ENCODE results near the gene TAF11L7.
"Not testable (repeated sequence)": the region's sequence is repeated elsewhere in the genome, so short reads cannot be mapped to it uniquely, and the experiment has no call there.

The TAF11L7 gene

DNA sequence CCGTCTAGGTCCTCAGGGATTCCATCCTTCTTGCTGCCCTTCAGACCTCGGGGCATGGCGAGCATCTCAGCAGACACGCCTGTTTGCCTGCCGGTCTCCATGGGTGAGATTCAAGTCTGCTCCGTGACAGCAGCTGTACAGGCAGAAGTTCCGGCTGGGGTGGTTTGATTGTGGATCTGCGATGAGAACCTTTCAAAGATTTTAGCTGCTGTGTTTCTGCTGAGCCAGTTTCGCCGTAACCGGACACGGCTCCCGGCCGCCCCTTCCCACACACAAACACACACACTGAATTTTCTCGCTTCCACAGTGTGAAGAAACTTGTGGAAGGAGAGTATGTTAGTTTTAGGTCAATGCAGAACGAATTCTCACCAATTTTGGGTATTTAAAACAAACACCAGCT lies at the start of gene TAF11L7:
TAF11L7 (minus strand) TSS at position 101 of the 400 bp plus-strand sequence.
- DNase-seq, result not testable (repeated sequence)

DNA sequence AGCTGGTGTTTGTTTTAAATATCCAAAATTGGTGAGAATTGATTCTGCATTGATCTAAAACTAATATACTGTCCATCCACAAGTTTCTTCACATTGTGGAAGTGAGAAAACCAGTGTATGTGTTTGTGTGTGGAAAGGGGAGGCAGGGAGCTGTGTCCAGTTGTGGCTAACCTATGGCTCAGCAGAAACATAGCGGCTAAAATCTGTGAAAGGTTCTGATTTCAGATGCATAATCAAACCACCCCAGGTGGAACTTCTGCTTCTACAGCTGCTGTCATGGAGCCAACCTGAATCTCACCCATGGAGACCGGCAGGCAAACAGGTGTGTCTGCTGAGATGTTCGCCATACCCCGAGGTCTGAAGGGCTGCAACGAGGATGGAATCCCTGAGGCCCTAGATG lies 48.6 kb upstream of the TAF11L7 start, which contains the start of gene TAF11L14:
TAF11L14 (plus strand) TSS at position 301 of the 400 bp plus-strand sequence.
- no peak for DNase-seq

GRCh38 chr5:17631788-17632187 lies 46.2 kb upstream of the TAF11L7 start, which contains the start of gene TAF11L13:
Gene TAF11L13 (plus strand): TSS chr5:17632088.
- not testable (repeated sequence) for DNase-seq

- no peak for DNase-seq
Measured at GRCh38 chr5:17625686-17626085, 40.1 kb upstream of the TAF11L7 start.

DNA sequence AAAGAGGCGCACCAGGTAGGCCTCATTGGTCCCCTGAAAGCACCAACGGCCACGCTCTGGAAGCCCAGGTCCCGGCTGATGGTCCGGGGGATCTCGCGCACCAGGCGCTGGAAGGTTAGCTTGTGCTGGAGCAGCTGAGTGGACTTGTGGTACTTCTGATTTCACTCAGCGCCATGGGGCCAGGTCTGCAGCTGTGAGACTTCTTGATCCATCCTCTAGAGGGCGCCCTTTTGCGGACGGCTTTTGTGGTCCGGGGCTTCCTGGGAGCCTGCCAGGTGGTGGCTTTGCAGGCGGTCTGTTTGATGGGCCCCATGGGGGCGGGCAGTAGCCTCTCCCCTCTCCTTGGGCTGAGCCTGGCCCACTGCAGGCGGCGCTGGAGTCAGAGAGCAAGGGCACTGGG lies 35.1 kb upstream of the TAF11L7 start:
- no peak for DNase-seq

DNA sequence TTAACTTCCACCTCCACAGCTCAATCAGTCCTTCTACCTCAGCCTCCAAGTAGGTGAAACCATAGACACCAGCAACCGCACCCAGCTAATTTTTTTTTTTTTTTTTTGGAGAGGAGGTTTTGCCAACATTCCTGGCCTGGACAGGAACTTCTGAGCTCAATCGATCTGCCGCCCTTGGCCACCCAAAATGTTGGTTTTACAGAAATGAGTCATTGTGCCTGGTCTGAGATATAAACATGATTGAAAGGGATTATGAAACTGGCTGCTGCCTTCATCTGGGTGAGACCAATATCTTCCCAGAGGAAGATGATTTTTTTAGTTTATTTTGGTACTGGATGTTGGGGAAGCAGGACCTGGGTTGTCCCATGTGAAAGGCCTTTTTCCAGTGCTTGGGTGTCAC lies 33.8 kb upstream of the TAF11L7 start:
- DNase-seq, result no peak

DNA sequence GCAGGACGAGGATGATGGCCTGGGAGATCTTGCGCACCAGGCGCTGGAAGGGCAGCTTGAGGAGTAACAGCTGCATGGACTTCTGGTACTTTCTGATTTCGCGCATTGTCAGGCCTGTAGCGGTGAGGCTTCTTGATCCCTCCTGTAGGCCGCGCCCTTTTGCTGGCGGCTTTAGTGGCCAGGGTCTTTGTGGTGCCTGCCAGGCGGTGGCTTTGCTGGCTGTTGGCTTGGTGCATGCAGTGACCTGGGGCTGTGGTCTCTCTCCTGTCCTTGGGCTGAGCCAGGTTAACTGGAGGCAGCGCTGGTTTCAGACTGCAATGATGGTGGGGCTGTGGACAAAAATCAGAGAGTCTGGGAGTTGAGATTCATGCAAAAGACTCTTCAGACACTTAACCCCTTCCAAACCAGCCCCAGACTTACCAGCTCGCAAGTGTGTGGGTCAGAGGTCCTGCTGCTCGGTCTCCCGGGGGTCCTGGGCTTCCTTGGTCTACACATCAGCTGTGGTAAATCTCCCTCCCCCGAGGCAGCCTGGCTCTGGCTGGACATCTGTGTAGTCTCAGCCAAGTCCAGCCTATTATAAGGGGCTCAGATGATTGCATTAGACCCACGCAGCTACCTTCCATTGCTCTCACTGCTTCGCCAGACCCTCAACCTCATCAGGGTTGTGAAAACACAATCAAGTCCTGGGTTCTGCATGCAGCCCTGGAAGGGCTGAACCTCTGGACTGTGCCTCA lies 29.5 kb upstream of the TAF11L7 start:
- no peak for DNase-seq

- not testable (repeated sequence) for DNase-seq
Measured at GRCh38 chr5:17610092-17610491, 24.5 kb upstream of the TAF11L7 start, which contains the start of gene TAF11L12. Gene TAF11L12 (plus strand): TSS chr5:17610392.

DNA sequence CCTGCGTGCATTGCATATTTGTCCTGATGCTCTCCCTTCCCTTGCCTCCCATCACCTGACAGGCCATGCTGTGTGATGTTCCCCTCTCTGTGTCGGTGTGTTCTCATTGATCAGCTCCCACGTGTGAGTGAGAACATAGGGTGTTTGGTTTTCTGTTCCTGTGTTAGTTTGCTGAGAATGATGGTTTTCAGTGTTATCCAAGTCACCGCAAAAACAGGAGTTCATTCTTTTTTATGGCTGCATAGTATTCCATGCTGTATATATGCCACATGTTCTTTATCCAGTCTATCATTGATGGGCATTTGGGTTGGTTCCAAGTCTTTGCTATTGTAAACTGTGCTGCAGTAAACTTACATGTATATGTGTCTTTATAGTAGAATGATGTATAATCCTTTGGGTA lies 21.9 kb upstream of the TAF11L7 start:
- DNase-seq, result not testable (repeated sequence)

GRCh38 chr5:17604951-17605350 lies 19.4 kb upstream of the TAF11L7 start:
- no peak for DNase-seq

GRCh38 chr5:17603880-17604279 lies 18.3 kb upstream of the TAF11L7 start, which contains the start of gene TAF11L11:
Gene TAF11L11 (plus strand): TSS chr5:17604183.
- not testable (repeated sequence) for DNase-seq

DNA sequence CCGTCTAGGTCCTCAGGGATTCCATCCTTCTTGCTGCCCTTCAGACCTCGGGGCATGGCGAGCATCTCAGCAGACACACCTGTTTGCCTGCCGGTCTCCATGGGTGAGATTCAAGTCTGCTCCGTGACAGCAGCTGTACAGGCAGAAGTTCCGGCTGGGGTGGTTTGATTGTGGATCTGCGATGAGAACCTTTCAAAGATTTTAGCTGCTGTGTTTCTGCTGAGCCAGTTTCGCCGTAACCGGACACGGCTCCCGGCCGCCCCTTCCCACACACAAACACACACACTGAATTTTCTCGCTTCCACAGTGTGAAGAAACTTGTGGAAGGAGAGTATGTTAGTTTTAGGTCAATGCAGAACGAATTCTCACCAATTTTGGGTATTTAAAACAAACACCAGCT lies 12.2 kb upstream of the TAF11L7 start, which contains the start of gene TAF11L10:
TAF11L10 (minus strand) TSS at position 101 of the 400 bp plus-strand sequence.
- DNase-seq, result not testable (repeated sequence)

DNA sequence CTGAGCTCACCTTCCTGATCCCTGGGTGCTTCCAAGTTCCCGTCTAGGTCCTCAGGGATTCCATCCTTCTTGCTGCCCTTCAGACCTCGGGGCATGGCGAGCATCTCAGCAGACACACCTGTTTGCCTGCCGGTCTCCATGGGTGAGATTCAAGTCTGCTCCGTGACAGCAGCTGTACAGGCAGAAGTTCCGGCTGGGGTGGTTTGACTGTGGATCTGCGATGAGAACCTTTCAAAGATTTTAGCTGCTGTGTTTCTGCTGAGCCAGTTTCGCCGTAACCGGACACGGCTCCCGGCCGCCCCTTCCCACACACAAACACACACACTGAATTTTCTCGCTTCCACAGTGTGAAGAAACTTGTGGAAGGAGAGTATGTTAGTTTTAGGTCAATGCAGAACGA lies 8.7 kb upstream of the TAF11L7 start, which contains the start of gene TAF11L9:
TAF11L9 (minus strand) TSS at position 140 of the 400 bp plus-strand sequence.
- DNase-seq, result not testable (repeated sequence)

DNA sequence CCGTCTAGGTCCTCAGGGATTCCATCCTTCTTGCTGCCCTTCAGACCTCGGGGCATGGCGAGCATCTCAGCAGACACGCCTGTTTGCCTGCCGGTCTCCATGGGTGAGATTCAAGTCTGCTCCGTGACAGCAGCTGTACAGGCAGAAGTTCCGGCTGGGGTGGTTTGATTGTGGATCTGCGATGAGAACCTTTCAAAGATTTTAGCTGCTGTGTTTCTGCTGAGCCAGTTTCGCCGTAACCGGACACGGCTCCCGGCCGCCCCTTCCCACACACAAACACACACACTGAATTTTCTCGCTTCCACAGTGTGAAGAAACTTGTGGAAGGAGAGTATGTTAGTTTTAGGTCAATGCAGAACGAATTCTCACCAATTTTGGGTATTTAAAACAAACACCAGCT lies 5.3 kb upstream of the TAF11L7 start, which contains the start of gene TAF11L8:
TAF11L8 (minus strand) TSS at position 101 of the 400 bp plus-strand sequence.
- not testable (repeated sequence) for DNase-seq

All from CD4-positive, alpha-beta T cell treated with Interferon gamma for 1 hour (primary cell).